B cell (primary cell): Measurements from ENCODE around the gene NKX1-1. TPM values are rescaled to one million over a fixed set of nuclear protein-coding genes. Genes with fewer than 3 reads are reported as not detected.

Experiments
- ATAC-seq: fragments of 200-7000 bp; cut with Tn5 transposase; one replicate; pipeline ENCODE4 v1.10.0; 2021; ENCODE audit warnings: low read depth, mild to moderate bottlenecking, moderate number of reproducible peaks, moderate library complexity
- CTCF ChIA-PET: fragments of 350-600 bp; sonication (Branson Sonifier 250); formaldehyde crosslinking; loops from one replicate; lab custom pipeline; 2021; ENCODE audit warnings: antibody characterized with exemption, inconsistent platforms; lab: Charles Lee
- POLR2A ChIA-PET: fragments of 350-600 bp; sonication (Branson Sonifier 250); formaldehyde crosslinking; loops from one replicate; lab custom pipeline; 2021; ENCODE audit warnings: antibody characterized with exemption; lab: Charles Lee
- DNase-seq: peaks from one replicate; pipeline ENCODE4 v3.0.0; 2013
- H2AFZ ChIP-seq: 2 replicates; pipeline ENCODE4 v1.6.1; 2012; ENCODE audit warnings: mild to moderate bottlenecking, low read depth, low read length; ENCODE audit not compliant: insufficient read depth, poor library complexity, severe bottlenecking
- H3K27ac ChIP-seq, 2 donors: 1 replicate in 1 of 2; 2 replicates in 1 of 2; pipeline ENCODE4 v1.5.1; 2012 to 2013; ENCODE audit warnings: low read length in 2 of 2, mild to moderate bottlenecking in 2 of 2, moderate library complexity in 1 of 2
- H3K27me3 ChIP-seq, 4 experiments: fragments of 200-600 bp in 1 of 4; sonication (generic) in 1 of 4; replicated peaks in 1 of 4; 1 replicate in 2 of 4; 2 replicates in 2 of 4; pipeline versions ENCODE4 v1.6.1 to v1.7.0; 2013 to 2016; ENCODE audit warnings: low read length in 3 of 4, mild to moderate bottlenecking in 2 of 4, mixed read lengths in 1 of 4, moderate library complexity in 1 of 4; ENCODE audit not compliant: insufficient read depth in 4 of 4, control insufficient read depth in 3 of 4; ENCODE audit errors: control extremely low read depth in 1 of 4
- H3K36me3 ChIP-seq, 2 experiments: replicated peaks in 1 of 2; 1 replicate in 1 of 2; 2 replicates in 1 of 2; pipeline versions ENCODE4 v1.6.1 to v1.7.1; 2013; ENCODE audit warnings: low read length in 1 of 2; ENCODE audit not compliant: insufficient read depth in 2 of 2, control insufficient read depth in 1 of 2; ENCODE audit errors: control extremely low read depth in 1 of 2, extremely low read depth in 1 of 2
- H3K4me1 ChIP-seq, 2 donors: fragments of 200-600 bp in 1 of 2; sonication (generic) in 1 of 2; 1 replicate in 1 of 2; 2 replicates in 1 of 2; pipeline versions ENCODE4 v1.5.1 to v1.6.1; 2013 to 2017; ENCODE audit warnings: low read length in 2 of 2; ENCODE audit not compliant: control insufficient read depth in 2 of 2, insufficient read depth in 2 of 2
- H3K4me2 ChIP-seq: replicated peaks from 2 replicates; pipeline ENCODE3; 2012; ENCODE audit warnings: mild to moderate bottlenecking, low read depth, low read length; ENCODE audit not compliant: poor library complexity, severe bottlenecking
- H3K4me3 ChIP-seq, 5 experiments: fragments of 200-600 bp in 1 of 5; sonication (generic) in 1 of 5; 1 replicate in 3 of 5; 2 replicates in 2 of 5; pipeline versions ENCODE4 v1.5.1 to v1.7.0; 2011 to 2016; ENCODE audit warnings: low read length in 4 of 5, mild to moderate bottlenecking in 4 of 5, low read depth in 2 of 5, control low read depth in 1 of 5, moderate library complexity in 1 of 5; ENCODE audit not compliant: insufficient read depth in 1 of 5; ENCODE audit errors: control extremely low read depth in 1 of 5, extremely low read depth in 1 of 5
- H3K79me2 ChIP-seq: fragments of 200-600 bp; sonication (generic); one replicate; pipeline ENCODE4 v1.6.0; 2016; ENCODE audit warnings: low read length; ENCODE audit not compliant: control insufficient read depth, insufficient read depth
- H3K9ac ChIP-seq: fragments of 200-600 bp; sonication (generic); 2 replicates; pipeline ENCODE4 v1.6.1; 2017; ENCODE audit warnings: mild to moderate bottlenecking, low read length, moderate library complexity
- H3K9me3 ChIP-seq, 3 donors: one replicate each; pipeline versions ENCODE4 v1.6.1 to v1.7.1; 2013; ENCODE audit warnings: low read length in 2 of 3; ENCODE audit not compliant: control insufficient read depth in 2 of 3, insufficient read depth in 1 of 3; ENCODE audit errors: control extremely low read depth in 1 of 3
- H4K20me1 ChIP-seq: 2 replicates; pipeline ENCODE4 v1.6.0; 2012; ENCODE audit warnings: mild to moderate bottlenecking, low read length; ENCODE audit not compliant: insufficient read depth, control insufficient read depth, poor library complexity, severe bottlenecking
- H3K27ac Mint-ChIP-seq: one replicate; pipeline ENCODE4 v1.8.0; 2021; ENCODE audit warnings: mixed read lengths
- H3K27me3 Mint-ChIP-seq: one replicate; pipeline ENCODE4 v1.8.0; 2021; ENCODE audit warnings: mixed read lengths
- H3K4me1 Mint-ChIP-seq: one replicate; pipeline ENCODE4 v1.8.0; 2021; ENCODE audit warnings: mixed read lengths
- H3K4me3 Mint-ChIP-seq: one replicate; pipeline ENCODE4 v1.8.0; 2021; ENCODE audit warnings: mixed read lengths
- H3K9me3 Mint-ChIP-seq: one replicate; pipeline ENCODE4 v1.8.0; 2022; ENCODE audit warnings: mixed read lengths; ENCODE audit not compliant: insufficient read depth
- EZH2 ChIP-seq: IDR thresholded peaks from 2 replicates; pipeline ENCODE4 v1.6.1; 2012; ENCODE audit warnings: borderline replicate concordance, low read depth, mild to moderate bottlenecking, moderate library complexity, low read length; ENCODE audit not compliant: insufficient read depth, poor library complexity, severe bottlenecking
- WGBS: methylation state at CpG from one replicate; pipeline ENCODE4 v1.1.5; 2013; ENCODE audit warnings: missing lambda C conversion rate; ENCODE audit not compliant: insufficient coverage; 5-methylcytosine and 5-hydroxymethylcytosine counted together
- intact Hi-C: fragments of 100-400 bp; cut with micrococcal nuclease; formaldehyde crosslinking; loops from one replicate; pipeline ENCODE4 v1.10.0; 2022
- polyA plus RNA-seq: library from polyadenylated mRNA; depleted of rRNA; stranded (reverse); fragments of >200 nt; gene quantifications from 2 replicates; pipeline ENCODE4 v1.2.3, GENCODE V29; 2012
- total RNA-seq, 2 donors: library from RNA; stranded (reverse); fragments of 120-200 nt in 1 of 2; gene quantifications; 1 replicate in 1 of 2; 2 replicates in 1 of 2; pipeline versions ENCODE4 v1.2.3 to v1.2.4, GENCODE V29; 2013 to 2022
- TF ChIP-seq, protein P1 (sequence below): fragments of 200-600 bp; IDR thresholded peaks from one replicate; pipeline ENCODE4 v1.8.0; 2022; ENCODE audit warnings: antibody characterized with exemption, mild to moderate bottlenecking

The NKX1-1 gene
- total and polyA plus RNA-seq, 2 donors (not counting 1 experiment from before 2014, with no cell fraction given), result not detected

DNA sequence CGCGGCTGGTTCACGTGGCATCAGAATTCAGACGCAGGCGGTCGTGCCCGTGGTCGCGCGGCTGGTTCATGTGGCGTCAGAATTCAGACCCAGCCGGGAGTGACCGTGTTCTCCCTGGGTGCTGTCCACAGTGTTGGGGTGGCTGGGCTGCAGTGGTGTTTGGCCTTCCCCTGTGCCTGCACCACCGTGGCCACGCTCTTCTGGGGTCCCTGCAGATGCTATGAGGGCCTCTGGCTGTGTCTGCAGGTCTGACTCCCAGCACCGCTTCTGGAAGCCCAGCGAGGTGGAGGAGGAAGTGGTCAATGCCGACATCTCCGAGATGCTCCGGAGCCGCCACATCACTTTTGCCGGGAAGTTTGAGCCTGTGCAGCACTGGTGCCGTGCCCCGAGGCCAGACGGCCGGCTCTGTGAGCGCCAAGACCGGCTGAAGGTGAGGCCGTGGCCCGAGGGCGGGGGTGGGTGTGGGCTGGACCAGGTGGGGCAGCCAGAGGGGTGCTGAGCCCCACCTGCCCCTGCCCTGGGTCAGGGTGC is 26.4 kb downstream of the NKX1-1 start:
- H3K27ac ChIP-seq, result no peak overlapping the region
- Mint-ChIP-seq H3K27me3 (no peaks in the 10 kb centered on the region), H3K9me3 (no peaks in the 10 kb centered on the region), H3K27ac (no peak overlapping the region), H3K4me3 (no peak overlapping the region), H3K4me1 (no peaks in the 10 kb centered on the region)
- H3K27me3 ChIP-seq, result no peaks in the 10 kb centered on the region
- peaks cover 0 to 3% of the 10 kb centered on the region in 2 experiments for H3K36me3 ChIP-seq
- 91% methylated on average over 21 of the region's 31 CpGs for WGBS
- no peaks in the 10 kb centered on the region for H4K20me1 ChIP-seq
- no peak overlapping the region for H3K4me3 ChIP-seq
- no peak overlapping the region for H2AFZ ChIP-seq
- no peak overlapping the region for H3K9ac ChIP-seq
- CTCF ChIA-PET, result no interaction called here
- POLR2A ChIA-PET, result no interaction called here
- H3K79me2 ChIP-seq, result no peaks in the 10 kb centered on the region
- DNase-seq, result no peak
- H3K4me1 ChIP-seq, result no peaks in the 10 kb centered on the region
- intact Hi-C loops, result no loop called here
- no peak for ATAC-seq
- TF ChIP-seq, protein P1, sequence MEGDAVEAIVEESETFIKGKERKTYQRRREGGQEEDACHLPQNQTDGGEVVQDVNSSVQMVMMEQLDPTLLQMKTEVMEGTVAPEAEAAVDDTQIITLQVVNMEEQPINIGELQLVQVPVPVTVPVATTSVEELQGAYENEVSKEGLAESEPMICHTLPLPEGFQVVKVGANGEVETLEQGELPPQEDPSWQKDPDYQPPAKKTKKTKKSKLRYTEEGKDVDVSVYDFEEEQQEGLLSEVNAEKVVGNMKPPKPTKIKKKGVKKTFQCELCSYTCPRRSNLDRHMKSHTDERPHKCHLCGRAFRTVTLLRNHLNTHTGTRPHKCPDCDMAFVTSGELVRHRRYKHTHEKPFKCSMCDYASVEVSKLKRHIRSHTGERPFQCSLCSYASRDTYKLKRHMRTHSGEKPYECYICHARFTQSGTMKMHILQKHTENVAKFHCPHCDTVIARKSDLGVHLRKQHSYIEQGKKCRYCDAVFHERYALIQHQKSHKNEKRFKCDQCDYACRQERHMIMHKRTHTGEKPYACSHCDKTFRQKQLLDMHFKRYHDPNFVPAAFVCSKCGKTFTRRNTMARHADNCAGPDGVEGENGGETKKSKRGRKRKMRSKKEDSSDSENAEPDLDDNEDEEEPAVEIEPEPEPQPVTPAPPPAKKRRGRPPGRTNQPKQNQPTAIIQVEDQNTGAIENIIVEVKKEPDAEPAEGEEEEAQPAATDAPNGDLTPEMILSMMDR, result no peak
- TF ChIP-seq EZH2, result no peak
- H3K4me2 ChIP-seq, result no peak overlapping the region
- no peaks in the 10 kb centered on the region for H3K9me3 ChIP-seq

DNA sequence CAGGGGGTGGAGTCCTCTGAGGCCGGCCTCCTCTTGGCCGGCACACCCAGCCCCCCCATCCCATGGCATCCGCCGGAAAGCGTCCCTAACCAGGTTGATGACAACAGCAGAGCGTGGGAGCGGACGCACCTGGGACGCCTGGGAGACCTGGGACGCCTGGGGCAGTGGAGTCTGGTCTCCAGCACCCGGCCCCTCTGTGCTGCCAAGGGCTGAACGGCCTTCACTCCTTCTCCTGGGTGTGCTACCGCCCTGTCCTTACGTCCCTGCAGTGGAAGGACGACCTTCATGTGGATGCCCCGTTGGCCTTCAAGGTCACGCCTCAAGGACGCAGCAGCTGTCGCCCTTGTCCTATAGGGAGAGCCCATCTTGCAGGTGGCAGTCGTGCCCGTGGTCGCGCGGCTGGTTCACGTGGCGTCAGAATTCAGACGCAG is 26.9 kb downstream of the NKX1-1 start:
- H3K27ac Mint-ChIP-seq, result no peak overlapping the region
- H2AFZ ChIP-seq, result no peak overlapping the region
- H3K4me1 ChIP-seq, result no peaks in the 10 kb centered on the region
- H3K36me3 ChIP-seq, result peaks cover 0 to 3% of the 10 kb centered on the region in 2 experiments
- ATAC-seq, result no peak
- no peaks in the 10 kb centered on the region for H3K27me3 ChIP-seq
- H3K4me1 Mint-ChIP-seq, result no peaks in the 10 kb centered on the region
- H3K27me3 Mint-ChIP-seq, result no peaks in the 10 kb centered on the region
- ChIA-PET POLR2A (no interaction called here), CTCF (no interaction called here)
- intact Hi-C loops, result no loop called here
- no peak overlapping the region for H3K9ac ChIP-seq
- WGBS, result 96% methylated on average over 18 of the region's 27 CpGs
- no peaks in the 10 kb centered on the region for H3K9me3 Mint-ChIP-seq
- H3K4me3 ChIP-seq, result no peak overlapping the region
- DNase-seq, result no peak
- H3K4me3 Mint-ChIP-seq, result no peak overlapping the region
- no peaks in the 10 kb centered on the region for H3K79me2 ChIP-seq
- no peak for TF ChIP-seq EZH2
- TF ChIP-seq, protein P1, result no peak
- H3K4me2 ChIP-seq, result no peak overlapping the region
- H3K9me3 ChIP-seq, result no peaks in the 10 kb centered on the region
- no peaks in the 10 kb centered on the region for H4K20me1 ChIP-seq
- H3K27ac ChIP-seq, result no peak overlapping the region
